ENCODE measurements around the gene MMP7.

DNA sequence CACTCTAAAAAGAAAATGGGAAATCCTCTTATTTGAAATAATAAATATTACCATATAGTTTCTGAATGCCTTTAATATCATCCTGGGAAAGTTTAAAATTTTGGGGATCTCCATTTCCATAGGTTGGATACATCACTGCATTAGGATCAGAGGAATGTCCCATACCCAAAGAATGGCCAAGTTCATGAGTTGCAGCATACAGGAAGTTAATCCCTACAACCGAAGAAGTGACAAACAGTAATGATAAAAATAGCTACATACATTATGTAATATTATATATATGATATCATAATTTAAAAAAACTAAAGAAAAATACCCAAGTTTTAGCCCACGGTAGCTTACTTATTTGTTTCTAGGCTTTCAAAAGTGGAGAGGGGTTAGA lies 7.4 kb downstream of the MMP7 start:
- TF ChIP-seq, protein P1, sequence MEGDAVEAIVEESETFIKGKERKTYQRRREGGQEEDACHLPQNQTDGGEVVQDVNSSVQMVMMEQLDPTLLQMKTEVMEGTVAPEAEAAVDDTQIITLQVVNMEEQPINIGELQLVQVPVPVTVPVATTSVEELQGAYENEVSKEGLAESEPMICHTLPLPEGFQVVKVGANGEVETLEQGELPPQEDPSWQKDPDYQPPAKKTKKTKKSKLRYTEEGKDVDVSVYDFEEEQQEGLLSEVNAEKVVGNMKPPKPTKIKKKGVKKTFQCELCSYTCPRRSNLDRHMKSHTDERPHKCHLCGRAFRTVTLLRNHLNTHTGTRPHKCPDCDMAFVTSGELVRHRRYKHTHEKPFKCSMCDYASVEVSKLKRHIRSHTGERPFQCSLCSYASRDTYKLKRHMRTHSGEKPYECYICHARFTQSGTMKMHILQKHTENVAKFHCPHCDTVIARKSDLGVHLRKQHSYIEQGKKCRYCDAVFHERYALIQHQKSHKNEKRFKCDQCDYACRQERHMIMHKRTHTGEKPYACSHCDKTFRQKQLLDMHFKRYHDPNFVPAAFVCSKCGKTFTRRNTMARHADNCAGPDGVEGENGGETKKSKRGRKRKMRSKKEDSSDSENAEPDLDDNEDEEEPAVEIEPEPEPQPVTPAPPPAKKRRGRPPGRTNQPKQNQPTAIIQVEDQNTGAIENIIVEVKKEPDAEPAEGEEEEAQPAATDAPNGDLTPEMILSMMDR (IDR thresholded peaks at IDR 0.05) = no peak
- TF ChIP-seq POLR2A (IDR thresholded peaks at IDR 0.05) = no peak

Data from adrenal gland (tissue), 5 donors.